Measurements from ENCODE around the gene SCG5.

SCG5 gene

GRCh38 chr15:32730677-32731654, 89.5 kb downstream of the SCG5 start:
- TF ChIP-seq, protein P1, sequence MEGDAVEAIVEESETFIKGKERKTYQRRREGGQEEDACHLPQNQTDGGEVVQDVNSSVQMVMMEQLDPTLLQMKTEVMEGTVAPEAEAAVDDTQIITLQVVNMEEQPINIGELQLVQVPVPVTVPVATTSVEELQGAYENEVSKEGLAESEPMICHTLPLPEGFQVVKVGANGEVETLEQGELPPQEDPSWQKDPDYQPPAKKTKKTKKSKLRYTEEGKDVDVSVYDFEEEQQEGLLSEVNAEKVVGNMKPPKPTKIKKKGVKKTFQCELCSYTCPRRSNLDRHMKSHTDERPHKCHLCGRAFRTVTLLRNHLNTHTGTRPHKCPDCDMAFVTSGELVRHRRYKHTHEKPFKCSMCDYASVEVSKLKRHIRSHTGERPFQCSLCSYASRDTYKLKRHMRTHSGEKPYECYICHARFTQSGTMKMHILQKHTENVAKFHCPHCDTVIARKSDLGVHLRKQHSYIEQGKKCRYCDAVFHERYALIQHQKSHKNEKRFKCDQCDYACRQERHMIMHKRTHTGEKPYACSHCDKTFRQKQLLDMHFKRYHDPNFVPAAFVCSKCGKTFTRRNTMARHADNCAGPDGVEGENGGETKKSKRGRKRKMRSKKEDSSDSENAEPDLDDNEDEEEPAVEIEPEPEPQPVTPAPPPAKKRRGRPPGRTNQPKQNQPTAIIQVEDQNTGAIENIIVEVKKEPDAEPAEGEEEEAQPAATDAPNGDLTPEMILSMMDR (IDR thresholded peaks at IDR 0.05; ENCODE audit: borderline replicate concordance, control extremely low read depth, extremely low read depth, insufficient read depth, missing control alignments), result no peak
- in situ Hi-C loops (cut with MboI; ENCODE audit: low sequenced_read_pairs, unreplicated experiment), result no loop called here
- no peak for DNase-seq (ENCODE audit: low spot score)

GRCh38 chr15:32732574-32733157, 91.2 kb downstream of the SCG5 start:
- in situ Hi-C loops (cut with MboI; ENCODE audit: low sequenced_read_pairs, unreplicated experiment), result no loop called here
- no peak for DNase-seq (ENCODE audit: low spot score)
- TF ChIP-seq, protein P1 (IDR thresholded peaks at IDR 0.05; ENCODE audit: borderline replicate concordance, control extremely low read depth, extremely low read depth, insufficient read depth, missing control alignments), result no peak

- in situ Hi-C loops (cut with MboI; ENCODE audit: low sequenced_read_pairs, unreplicated experiment), result no loop called here
- DNase-seq (ENCODE audit: low spot score), result no peak
- TF ChIP-seq, protein P1 (IDR thresholded peaks at IDR 0.05; ENCODE audit: borderline replicate concordance, control extremely low read depth, extremely low read depth, insufficient read depth, missing control alignments), result no peak
These were observed 91.8 kb downstream of the SCG5 start for GRCh38 chr15:32733281-32733680.

DNA sequence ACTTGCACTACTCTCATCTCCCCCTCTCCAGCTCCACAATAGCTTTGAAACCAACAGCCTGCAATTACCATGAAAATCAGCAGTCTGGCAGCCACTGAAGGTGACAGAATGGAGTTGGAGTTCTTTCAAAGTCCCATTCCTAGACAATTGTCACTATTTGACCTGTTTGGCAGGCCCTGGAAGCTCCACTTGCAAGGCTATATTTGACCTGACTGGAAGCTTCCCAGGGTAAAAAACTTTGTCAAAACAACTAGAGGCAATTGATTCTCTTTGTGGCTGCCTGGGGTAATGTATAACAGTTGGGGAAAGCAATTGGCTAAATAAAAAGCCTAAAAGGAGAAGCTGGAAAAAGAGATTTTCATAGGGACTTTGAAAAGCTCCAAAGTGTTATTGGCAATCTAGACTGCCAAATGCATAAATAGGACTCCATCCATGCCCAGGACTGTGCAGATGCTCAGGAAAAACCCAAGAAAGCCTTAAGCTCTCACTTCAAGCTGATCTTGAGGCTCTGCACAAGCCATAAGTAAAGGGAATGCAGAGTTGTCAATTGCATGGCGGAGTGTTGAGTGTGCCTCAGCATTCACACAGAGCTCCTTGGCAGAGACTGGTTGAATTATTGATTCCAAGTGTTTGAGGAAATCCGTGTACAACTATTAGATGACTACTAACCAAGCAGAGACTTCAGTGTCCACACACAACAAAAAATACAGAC, 94.6 kb downstream of the SCG5 start:
- in situ Hi-C loops (cut with MboI; ENCODE audit: low sequenced_read_pairs, unreplicated experiment), result no loop called here
- TF ChIP-seq, protein P1 (IDR thresholded peaks at IDR 0.05; ENCODE audit: borderline replicate concordance, control extremely low read depth, extremely low read depth, insufficient read depth, missing control alignments), result no peak
- no peak for DNase-seq (ENCODE audit: low spot score)

DNA sequence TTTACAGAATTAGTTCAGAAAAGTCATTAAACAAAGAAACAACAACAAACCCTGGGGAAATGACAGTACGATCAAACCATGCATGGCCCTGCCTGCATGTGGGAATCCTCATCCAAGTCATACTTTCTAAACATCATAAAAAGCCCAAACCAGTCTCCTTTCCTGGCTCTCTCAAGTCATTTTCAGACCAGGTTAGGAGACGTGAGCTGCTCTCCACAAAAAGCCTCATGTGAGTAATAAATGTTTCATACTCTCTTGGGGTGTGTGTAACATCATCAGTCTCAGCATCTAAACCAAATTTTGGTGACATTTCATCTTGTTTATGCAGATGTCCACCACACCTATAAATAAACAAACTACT, 95.2 kb downstream of the SCG5 start:
- in situ Hi-C loops (cut with MboI; ENCODE audit: low sequenced_read_pairs, unreplicated experiment), result no loop called here
- no peak for DNase-seq (ENCODE audit: low spot score)
- TF ChIP-seq, protein P1 (IDR thresholded peaks at IDR 0.05; ENCODE audit: borderline replicate concordance, control extremely low read depth, extremely low read depth, insufficient read depth, missing control alignments), result no peak

DNA sequence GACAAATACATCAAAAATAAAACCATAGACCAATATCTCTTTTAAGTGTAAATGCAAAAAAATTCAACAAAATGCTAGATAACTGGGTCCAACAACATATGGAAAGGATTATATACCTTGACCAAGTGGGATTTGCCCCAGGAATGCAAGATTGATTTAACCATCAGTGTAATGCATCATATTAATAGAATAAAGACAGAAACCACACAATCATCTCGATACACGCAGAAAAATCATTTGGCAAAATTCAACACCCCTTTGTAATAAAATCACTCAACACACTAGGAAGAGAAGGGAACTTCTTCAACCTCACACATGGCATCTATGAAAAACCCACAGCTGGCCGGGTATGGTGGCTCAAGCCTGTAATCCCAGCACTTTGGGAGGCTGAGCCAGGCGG, 95.8 kb downstream of the SCG5 start:
- in situ Hi-C loops (cut with MboI; ENCODE audit: low sequenced_read_pairs, unreplicated experiment), result no loop called here
- no peak for DNase-seq (ENCODE audit: low spot score)
- TF ChIP-seq, protein P1 (IDR thresholded peaks at IDR 0.05; ENCODE audit: borderline replicate concordance, control extremely low read depth, extremely low read depth, insufficient read depth, missing control alignments), result no peak
